Measurements from ENCODE around the gene VTI1A. TPM values are rescaled to one million over a fixed set of nuclear protein-coding genes. Genes with fewer than 3 reads are reported as not detected.

Gene VTI1A
- total RNA-seq, 1 donor from 2014 or later: 32.6 TPM

GRCh38 chr10:112753961-112754411 lies 307.0 kb downstream of the VTI1A start:
- no peak for DNase-seq (ENCODE audit: extremely low spot score, unreplicated experiment)
- H3K27ac Mint-ChIP-seq: no peak overlapping the region
- H3K36me3 Mint-ChIP-seq: no peaks in the 10 kb centered on the region
- no peaks in the 10 kb centered on the region for H3K9me3 Mint-ChIP-seq
- no peak overlapping the region for H3K4me3 Mint-ChIP-seq
- no peaks in the 10 kb centered on the region for H3K27me3 Mint-ChIP-seq
- peaks cover 50% of the 10 kb centered on the region for H3K4me1 Mint-ChIP-seq (ENCODE audit: unreplicated experiment)
- TF ChIP-seq CTCF (conservative IDR thresholded peaks at IDR 0.05): no peak

- Mint-ChIP-seq H3K36me3 (peaks cover 3% of the 10 kb centered on the region), H3K4me3 (peak overlapping the region; percentile 82), H3K4me1 (ENCODE audit: unreplicated experiment) (peaks cover 64% of the 10 kb centered on the region), H3K27me3 (no peaks in the 10 kb centered on the region), H3K27ac (peak overlapping the region; percentile 53), H3K9me3 (no peaks in the 10 kb centered on the region)
- DNase-seq (ENCODE audit: extremely low spot score, unreplicated experiment): no peak
- no peak for TF ChIP-seq CTCF (conservative IDR thresholded peaks at IDR 0.05)
These were observed 308.6 kb downstream of the VTI1A start for GRCh38 chr10:112755446-112756234.

- DNase-seq (ENCODE audit: extremely low spot score, unreplicated experiment): no peak
- peaks cover 3% of the 10 kb centered on the region for H3K36me3 Mint-ChIP-seq
- H3K27ac Mint-ChIP-seq: peak overlapping the region; percentile 53
- H3K4me3 Mint-ChIP-seq: peak overlapping the region; percentile 82
- peaks cover 68% of the 10 kb centered on the region for H3K4me1 Mint-ChIP-seq (ENCODE audit: unreplicated experiment)
- no peaks in the 10 kb centered on the region for H3K27me3 Mint-ChIP-seq
- H3K9me3 Mint-ChIP-seq: no peaks in the 10 kb centered on the region
- TF ChIP-seq CTCF (conservative IDR thresholded peaks at IDR 0.05): no peak
These were observed 309.2 kb downstream of the VTI1A start for GRCh38 chr10:112756235-112756527.

GRCh38 chr10:112758961-112759360 lies 311.9 kb downstream of the VTI1A start:
- no peak for TF ChIP-seq CTCF (conservative IDR thresholded peaks at IDR 0.05)
- Mint-ChIP-seq H3K4me3 (peak overlapping the region; percentile 44), H3K4me1 (ENCODE audit: unreplicated experiment) (peaks cover 57% of the 10 kb centered on the region), H3K27ac (peak overlapping the region; percentile 44), H3K27me3 (no peaks in the 10 kb centered on the region), H3K9me3 (no peaks in the 10 kb centered on the region), H3K36me3 (peaks cover 3% of the 10 kb centered on the region)
- no peak for DNase-seq (ENCODE audit: extremely low spot score, unreplicated experiment)

GRCh38 chr10:112759496-112759895 lies 312.5 kb downstream of the VTI1A start:
- H3K9me3 Mint-ChIP-seq: no peaks in the 10 kb centered on the region
- H3K4me1 Mint-ChIP-seq (ENCODE audit: unreplicated experiment): peaks cover 52% of the 10 kb centered on the region
- peak overlapping the region; percentile 44 for H3K27ac Mint-ChIP-seq
- no peaks in the 10 kb centered on the region for H3K27me3 Mint-ChIP-seq
- DNase-seq (ENCODE audit: extremely low spot score, unreplicated experiment): no peak
- no peak for TF ChIP-seq CTCF (conservative IDR thresholded peaks at IDR 0.05)
- H3K4me3 Mint-ChIP-seq: peak overlapping the region; percentile 43
- peaks cover 3% of the 10 kb centered on the region for H3K36me3 Mint-ChIP-seq
